NCI-H2081 treated with DMSO at 0.1 percent for 48 hours (cell line): ENCODE results near the gene KIRREL3.

Experiments
- DNase-seq: peaks from one replicate; lab custom pipeline; 2025; lab: John Stamatoyannopoulos, UW

KIRREL3 gene

DNA sequence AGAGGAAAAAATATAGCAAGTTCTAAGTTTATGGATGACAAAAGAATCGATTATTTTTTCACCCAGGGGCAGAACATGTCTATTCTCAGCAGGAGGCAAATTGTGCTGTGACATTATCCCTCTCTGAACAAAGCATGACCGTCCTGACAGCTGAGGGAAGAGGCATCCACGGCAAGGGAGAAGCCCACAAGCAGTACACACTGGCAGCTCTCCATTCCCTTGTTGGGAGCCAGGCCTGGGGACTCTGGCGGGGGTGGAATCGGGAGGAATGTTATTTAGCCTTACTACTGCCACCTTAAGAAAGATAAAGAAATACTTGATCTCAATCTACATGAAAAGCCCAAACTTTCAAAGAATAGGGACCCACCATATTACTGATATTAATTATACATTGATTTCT lies 3.4 kb downstream of the KIRREL3 start:
- no peak for DNase-seq

DNA sequence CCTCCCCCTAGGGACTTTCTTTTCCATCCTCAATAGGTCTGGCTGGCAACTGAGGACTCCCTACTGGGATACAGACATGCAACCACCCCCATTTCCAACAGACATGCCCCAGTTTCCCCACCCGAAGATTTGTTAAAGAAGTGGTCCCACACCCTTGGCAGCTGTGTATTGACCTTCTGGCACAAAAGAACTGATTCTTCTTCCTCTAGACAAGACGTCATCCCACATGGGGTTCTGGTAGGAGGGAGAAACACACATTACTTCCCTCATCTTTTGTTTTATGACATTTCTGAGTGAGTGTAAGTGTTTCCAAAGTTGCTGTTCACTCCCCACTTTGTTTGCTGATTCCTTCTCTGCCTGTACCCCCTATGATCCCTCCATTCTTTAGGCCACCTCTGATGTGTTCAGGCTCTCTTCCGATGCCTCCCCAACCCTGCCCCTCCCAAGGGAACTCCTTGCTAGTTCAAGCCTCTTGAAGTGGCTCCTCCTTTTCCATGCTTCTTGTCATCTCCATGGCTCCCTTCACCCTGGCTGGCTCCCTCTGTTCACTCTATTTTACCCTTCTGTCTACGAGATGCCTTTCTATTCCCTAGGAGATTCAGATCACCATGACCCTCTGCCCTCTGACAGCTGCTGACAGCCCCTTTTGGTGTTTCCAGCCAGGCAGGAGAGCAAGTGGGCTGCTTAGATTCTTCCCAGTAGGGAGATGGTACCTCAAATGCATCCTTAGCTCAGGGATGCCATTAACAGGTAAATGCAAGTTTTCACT lies 4.3 kb downstream of the KIRREL3 start:
- DNase-seq: no peak

DNA sequence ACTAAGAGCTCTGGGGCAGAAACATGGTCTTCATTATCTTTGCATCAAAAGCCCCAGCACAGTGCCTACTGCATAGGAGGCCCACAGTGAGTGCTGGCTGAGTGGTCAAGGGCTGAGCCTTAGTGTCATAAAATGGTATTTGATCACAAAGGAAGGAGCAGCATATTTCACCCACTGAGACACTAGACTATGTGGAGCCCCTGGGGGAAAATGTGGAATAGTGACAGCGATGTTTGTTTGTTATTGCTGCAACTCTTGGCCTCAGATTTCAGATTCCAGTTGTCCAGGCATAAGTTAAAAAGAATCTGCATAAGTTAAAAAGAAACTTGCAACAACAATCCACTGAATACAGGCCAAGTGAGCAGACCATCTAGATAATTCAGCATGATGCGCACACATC lies 7.0 kb downstream of the KIRREL3 start:
- no peak for DNase-seq

DNA sequence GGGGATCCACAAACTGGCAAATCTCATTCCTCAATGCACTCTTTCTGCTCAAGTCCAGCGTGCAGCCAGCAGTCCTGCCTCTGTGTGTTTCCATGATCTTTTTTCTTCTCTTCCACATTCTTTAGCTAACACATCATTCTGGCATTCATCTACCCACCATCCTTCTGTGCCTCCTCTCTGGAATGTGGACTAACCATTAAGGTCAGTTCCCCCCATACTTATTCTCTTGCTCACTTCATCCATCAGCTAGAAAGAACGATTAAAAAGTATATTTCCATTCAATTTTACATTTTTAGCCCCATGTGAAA lies 7.8 kb downstream of the KIRREL3 start:
- DNase-seq: no peak

DNA sequence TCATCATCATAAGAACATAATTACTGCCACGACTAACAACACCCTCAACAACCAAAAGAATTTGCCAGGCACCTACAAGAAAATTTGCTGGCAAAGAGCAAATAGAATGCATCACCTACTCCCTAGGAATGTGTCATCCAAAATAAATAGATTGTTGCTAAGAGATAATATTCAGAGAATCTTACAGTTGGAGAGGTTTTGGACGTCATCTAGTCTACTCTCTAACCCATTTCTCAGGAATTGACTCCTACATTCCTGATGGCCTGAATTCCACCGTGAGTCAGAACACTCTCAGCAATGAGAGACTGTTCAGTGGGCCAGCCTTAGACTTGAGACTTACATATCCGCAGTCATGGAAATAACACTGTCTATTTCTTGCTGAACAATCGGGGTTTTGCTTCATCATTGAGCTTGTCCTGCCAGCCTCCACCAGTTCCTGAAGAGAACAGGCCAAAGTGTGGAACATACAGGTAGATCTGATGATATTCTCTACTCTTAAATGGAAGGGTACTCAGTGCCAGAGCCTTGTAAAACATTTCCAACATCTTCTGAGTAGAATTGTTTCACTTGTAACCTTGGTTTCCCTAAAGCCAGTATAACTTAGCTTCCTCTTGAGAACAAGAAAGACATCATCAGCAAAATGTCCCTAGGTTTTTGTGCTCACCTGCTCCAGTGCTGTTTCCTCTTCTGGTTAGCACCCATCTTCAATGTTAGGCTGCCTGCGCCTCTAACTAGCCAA lies 8.3 kb downstream of the KIRREL3 start:
- DNase-seq: no peak

DNA sequence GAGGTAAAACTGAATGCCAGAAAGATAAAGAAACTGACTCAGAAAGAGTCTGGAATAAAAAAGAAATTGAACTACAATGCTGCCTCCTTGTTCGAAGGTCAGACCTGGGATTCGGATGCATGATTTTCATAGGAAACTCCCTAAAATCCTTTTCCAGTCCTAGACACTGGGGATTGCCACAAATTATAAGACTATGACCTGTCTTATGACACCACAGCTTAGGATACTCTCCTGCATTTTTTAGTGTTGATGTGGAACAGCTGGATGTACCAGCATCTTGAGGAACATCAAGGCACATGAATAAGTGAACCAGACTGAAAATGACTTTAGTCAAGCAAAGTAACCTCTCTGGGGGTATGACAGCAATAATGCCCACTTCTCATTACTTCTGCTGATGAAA lies 9.0 kb downstream of the KIRREL3 start:
- DNase-seq: no peak

DNA sequence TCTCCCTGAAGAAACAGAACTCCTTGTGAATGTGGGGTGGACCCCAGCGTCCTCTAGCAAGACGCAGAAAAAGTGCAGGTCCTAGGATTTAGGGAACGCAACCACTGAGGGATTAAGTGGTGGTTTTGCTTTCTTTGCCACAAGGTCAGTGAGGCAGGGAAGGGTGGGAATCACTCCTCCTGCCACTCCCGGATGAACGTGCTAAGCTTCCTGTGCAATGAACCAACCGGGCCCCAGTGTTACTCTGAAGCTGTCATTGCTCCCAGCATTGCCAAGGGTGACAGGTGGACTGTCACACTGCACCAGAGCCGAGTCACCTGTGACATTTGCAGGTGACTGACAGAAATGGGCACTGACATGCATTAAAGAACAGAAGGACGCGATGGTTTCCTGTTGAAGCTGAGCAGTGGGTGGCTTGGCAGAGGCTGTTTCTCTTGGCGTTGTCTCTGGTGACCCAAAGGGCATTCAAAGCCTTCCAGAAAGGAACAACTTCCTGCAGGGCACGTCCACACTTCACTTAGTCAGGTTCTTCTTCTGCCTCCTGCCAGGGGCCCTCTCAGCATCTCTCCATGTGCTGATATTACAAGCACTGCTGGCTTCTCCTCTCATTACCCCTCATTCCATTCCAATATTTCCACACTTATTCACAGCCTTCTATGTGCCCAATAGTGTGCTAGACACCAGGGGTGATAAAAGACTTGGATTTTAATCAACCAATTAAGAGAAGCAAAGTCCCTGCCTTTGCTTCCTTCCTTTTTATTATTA lies 9.7 kb downstream of the KIRREL3 start:
- DNase-seq: no peak

DNA sequence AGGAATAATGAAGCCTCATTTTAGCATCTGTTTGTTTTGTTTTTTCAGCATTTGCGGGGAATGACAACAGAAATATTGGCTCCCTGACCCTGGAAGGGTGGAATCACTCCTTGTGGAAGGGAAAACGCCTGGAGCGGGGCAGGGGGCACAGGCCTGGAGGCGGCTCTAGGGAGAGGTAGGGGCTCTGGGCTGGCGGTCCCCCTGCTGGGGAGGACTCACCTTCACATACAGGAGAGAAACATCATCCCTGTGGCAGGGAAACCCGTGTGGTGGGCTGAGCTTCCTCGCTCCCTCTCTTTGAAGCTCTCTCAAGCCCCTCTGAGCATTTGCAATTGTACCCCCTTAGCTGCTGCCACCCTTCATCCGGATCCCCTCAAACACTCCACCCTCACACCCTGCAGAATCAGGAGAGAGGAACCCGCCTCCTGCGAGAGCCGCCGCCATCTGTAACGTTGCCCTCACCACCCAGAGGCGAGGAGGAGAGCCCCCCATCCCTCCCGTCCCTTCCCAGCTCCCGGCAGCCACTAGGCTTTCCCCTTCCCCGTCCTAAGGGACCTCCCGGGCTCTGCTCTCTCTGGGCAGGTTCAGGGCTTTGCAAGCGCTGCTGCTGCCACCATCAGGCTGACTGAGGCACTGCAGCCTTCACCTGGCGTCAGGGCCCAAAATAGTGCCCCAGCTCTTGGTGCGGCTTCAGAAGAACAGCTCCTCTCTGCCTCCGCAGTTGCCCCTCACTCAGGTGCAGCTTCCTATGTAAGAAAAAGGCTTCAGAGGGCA lies 10.4 kb downstream of the KIRREL3 start:
- peak; percentile 28 for DNase-seq

DNA sequence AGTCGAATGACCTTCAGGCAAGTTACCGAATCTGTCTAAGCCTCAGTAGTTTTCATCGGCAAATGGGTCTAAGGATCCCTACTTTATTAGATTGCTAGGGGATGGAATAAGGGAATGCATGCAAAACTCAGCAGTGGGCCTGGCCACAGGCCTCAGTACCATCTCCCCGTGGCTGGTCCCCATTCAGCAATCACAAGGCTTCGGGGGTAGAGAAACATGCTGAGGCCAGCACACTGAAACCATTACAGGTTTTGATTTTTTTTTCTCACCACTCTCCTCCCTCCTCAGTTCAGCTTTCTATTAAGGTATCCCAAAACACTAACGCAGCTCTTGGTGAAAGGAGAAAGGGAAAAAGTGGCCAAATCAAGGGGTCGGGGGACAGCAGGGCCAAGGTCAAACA lies 11.9 kb downstream of the KIRREL3 start:
- DNase-seq: no peak

DNA sequence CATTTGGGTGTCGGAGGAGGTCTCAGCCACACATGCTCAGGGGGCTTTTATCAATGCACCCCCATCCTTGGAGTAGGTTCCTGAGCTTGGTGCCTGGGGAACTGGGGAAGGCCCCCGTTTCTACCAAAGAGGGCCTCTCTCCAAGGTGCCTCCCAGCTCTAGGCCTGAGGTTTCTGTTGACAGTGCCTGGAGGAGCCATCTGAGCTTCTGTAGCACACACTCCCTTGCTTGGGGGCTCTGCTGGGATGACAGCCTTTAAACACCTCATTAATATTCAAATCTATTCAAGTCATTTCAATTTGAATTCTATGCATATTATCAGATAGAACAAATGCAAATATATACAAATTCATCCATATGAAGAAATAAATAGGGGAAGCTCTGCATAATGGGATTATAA lies 18.9 kb downstream of the KIRREL3 start:
- DNase-seq: no peak

DNA sequence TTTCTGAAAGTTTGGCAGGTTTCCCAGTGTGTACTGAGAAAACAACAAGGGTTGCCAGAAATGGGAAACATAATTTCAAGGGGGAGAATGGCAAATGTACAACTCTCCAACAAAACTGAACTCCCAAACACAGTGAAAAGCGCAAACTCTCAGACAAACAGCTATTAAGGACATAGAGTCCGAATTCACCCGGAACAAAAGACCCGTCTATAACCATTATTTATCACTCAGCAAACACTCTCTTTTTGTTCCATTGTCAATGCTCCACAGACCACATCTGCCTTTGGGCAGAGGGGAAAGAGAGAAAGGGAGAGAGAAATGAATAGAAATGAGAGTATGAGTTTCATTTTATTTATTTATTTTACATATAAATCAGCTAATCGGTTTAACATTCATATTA lies 21.7 kb downstream of the KIRREL3 start:
- peak; percentile 96 for DNase-seq

DNA sequence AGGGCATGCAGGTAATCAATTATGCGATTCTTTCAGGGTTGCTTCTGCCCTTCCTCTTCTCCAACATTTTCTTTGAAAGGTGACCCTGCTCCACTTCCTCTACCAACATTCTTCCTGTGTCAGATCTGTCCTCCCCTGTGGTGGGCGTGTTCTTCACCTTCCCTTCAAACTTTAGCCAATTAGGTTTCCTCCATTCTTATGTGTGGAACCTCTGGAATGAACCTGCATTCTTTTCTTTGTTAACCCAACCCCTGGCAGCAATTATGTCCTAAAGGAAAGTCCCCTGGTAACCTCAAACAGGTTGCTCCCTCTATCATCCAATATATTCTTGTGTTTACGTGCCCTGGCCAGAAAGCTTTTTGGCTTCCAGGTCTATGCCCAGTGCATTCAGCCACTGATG lies 22.4 kb downstream of the KIRREL3 start:
- no peak for DNase-seq

DNA sequence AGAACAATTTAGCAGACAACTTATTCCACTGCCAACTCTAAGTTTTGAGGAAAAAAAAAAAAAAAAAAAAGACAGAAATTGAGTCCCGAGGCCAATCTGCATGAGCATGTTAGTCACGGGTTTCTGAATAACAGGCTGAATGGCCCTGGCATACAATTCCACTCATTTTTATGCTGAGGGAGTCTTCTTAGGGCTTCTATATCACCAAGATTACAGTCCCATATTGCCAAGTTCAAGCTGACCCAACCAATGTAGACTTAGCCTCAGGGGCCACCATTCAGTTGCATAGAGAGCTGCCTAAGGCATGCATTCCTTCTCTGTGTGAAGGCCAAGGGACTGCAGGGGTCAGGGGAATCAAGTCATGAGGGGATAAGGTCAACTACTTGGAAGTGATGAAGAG lies 27.5 kb downstream of the KIRREL3 start:
- DNase-seq: no peak

DNA sequence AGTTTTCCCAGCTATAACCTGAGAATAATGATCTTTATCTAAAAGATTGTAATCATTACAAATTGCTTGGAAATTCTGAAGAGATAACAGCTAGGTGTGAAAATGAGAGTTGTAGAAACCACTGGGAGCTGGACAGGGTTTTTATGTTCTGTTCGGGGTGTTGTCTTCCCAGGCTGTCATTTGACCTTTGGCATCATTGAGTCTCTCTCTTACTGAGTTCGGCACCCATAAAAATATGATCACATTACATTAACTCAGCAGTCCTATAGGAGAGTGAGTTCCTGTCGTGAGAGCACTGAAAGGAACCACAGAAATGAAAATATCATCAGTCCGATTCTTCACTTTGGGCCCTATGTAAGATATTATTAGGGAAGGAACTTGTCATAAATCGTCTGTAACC lies 29.3 kb downstream of the KIRREL3 start:
- DNase-seq: no peak

DNA sequence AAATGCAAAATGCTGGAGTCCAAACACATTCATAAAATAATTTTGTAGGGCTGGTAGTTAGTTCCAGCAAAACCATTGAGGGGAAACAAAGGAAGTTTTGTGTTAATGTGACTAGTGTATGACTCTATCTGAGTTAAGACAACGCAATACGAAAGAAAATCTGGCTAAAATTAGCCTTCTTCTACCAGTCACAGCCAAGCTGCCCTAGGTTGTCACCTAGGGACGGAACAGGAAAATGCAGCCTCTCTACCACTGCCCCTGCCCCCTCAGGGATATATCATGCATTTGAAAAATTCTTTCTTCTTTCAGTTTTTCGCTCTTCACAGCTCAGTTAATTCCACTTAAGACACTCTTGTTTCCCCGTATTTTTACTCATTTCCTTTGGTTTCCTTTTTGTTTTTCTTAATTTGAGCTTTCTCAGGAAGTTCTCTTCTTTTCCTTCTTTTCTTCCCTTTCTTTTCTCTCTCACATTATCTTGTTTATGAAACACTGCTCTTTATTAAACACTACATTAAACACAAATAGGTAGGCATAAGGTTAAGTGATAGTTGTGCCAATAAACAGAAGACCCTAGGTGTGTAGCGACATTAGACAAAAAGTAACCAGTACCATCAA lies 30.6 kb downstream of the KIRREL3 start:
- DNase-seq: no peak

DNA sequence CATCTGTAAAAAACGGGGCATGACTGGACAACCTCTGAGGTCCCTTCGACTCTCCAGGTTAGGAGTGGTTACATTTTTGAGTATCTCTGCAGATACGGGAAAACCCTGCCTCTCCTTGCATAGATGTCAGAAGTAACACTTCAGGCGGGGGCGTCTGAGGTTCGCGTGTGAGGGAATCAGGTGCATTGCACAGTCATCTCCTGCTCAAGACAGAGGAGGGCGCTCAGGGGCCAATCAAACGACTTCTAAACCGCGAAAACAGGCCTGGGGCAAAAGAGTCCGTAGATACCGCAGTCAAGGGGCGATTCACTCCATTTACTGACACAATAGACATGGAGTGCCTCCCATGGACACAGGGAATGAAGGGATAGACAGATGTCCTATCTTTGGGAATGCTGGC lies 31.7 kb downstream of the KIRREL3 start:
- no peak for DNase-seq

DNA sequence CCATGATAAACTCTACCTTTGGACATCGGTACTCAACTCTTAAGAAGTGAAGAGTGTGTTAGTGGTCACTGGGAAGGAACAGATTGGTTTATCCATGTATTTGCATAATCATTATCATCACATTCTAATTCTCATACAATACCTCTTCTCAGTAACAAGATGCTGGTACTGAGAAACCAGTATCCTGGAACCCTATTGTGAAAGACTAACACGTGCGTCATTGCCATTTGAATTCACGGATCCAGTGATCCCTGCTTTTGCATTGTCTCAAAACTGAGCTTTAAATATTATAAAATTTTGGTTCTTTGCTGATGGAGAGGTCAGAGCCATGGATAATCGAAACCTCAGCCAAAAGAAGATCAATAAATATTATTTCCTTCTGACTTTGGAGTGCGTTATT lies 35.2 kb downstream of the KIRREL3 start:
- no peak for DNase-seq

DNA sequence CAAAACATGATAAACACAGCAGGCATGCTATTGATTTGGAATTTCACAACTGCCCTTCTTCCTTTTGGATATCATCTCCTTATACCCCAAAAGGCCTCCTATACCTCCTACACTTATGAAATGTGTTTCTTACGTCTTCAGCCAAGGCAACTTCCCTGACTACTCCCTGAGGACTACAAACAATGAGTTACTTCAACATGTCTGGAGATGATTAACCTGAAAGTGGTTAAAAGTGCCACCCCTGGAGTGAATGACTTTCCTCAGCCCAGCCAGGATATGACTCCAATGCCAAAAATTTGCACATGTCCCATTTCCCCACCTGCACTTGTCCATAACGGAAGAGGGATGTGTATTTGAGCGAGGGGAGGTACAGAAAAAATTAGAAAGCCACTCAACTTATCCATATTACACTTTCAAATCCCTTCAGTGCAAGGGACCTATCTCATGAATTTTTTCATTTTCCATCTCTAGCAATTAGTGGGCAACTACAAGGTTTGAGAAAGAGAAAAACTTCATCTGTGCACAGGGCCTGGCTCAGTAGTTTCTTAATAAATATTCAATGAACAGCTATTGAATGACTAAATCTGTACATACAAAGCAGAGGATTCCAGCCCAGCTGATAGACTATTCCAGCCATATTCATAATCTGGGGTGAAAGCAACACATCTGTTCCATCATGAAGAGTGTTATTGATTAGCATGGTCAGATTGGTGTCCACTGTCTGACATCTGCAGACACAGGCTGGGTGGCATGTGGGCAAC lies 36.8 kb downstream of the KIRREL3 start:
- DNase-seq: no peak

DNA sequence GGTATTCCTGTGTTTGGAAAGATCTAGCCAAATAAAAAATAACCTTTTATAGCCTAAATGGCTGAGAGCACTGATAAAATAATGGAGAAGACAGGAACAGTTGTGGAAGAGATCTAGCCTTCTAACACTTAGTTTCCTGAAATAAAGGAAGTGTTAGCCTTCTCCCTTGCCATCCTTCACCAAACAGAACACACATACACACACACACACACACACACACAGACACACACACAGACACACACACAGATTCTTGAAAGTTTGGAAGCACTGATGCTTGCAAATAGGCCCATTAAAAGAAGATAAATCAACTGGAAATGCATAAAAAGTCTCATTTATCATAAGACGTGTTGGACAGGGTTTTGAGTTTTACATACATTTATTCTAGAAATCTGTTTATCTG lies 37.5 kb downstream of the KIRREL3 start:
- DNase-seq: no peak

DNA sequence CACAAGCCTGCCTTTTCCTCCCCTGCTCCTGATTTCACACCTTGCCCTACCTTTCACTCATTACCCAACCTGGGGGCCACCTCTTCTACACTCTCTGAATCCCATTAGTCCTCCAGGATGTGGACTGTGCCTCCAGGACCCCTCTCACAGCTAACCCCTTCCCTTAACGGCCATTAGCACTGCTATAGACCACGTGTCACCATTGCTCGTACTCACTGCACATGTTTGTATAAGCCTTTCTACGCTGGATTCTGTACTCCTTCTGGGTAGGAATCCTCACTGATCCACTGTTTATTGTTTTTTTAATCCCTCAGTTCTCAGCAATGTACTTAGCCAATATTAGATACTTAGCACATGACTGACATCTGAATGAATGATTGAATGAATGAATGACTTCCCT lies 40.9 kb downstream of the KIRREL3 start:
- DNase-seq: no peak

DNA sequence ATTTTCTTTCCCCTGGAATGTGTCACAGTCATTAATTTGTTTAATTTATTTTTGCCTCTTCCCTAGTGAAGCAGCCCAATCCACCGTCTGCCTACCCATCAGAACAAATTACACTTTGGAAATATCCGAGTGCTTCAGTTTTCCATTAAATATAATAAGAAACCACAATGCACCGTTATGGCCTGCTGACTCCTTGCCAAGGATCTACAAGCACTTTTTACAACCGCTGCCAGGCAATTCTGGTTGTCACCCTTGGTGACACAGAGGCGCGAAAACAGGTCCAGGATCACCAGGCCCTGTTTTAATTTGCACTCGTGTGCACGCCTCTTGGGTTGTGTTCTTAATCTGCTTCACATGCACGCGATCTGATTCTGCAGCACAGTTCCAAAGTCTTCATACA lies 43.9 kb downstream of the KIRREL3 start:
- DNase-seq: no peak
